Loucy (cell line): ENCODE measurements around the gene CPLANE2.

Source experiments
- CTCF ChIP-seq: fragments of 200-600 bp; sonication (generic); conservative IDR thresholded peaks from 2 replicates; pipeline ENCODE4 v1.5.1; 2014; ENCODE audit warnings: mild to moderate bottlenecking, antibody characterized with exemption, low read length
- EZH2phosphoT487 ChIP-seq: fragments of 200-600 bp; IDR thresholded peaks from 2 replicates; pipeline ENCODE4 v1.6.1; 2018; ENCODE audit warnings: antibody characterized with exemption, mild to moderate bottlenecking, moderate library complexity, borderline replicate concordance

DNA sequence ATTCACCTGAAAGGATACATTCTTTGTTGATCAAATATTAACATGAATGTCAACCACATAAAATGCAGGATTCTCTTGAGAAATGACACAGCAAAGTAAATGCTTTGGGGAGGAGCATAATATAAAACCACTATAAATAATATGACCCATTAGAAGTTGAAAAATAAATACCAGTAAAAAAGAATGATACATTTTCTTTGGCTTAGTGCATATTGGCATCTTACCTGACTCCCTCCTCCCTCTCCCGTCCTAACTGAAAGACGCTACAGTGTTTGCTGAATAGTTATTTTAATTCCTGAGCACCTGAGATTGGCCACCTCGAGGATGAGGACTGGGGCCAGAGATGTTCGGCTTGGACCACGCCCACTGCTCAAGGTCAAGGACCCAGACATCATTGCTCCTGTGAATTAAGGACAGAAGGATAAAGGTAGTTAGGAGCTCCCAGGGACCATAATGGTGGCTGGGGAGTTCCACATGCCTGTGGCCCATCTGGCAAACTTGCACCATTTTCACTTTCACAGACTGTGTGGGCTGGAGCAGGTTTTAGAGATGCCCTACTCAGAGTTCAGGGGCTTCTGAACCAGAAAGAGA lies 16.4 kb upstream of the CPLANE2 start:
- TF ChIP-seq EZH2phosphoT487 (no peak), CTCF (no peak)
